Erythroblast (primary cell): Measurements from ENCODE around the gene CP.

Source experiments
- DNase-seq, 2 experiments: peaks; one replicate each; lab custom pipeline; 2025; lab: John Stamatoyannopoulos, UW
- GATA1 ChIP-seq: IDR thresholded peaks from 2 replicates; pipeline ENCODE4 v1.6.1; 2011; ENCODE audit warnings: low read depth, mild to moderate bottlenecking, control low read depth, low read length, moderate library complexity
- POLR2A ChIP-seq: IDR thresholded peaks from 2 replicates; pipeline ENCODE4 v1.6.1; 2011; ENCODE audit warnings: mild to moderate bottlenecking, low read length

The CP gene

GRCh38 chr3:149186721-149187120 lies 34.9 kb downstream of the CP start:
- TF ChIP-seq GATA1, result no peak
- TF ChIP-seq POLR2A, result no peak
- no peak for DNase-seq

- peak in 1 of 2 experiments; percentile 8 for DNase-seq
- TF ChIP-seq POLR2A (no peak), GATA1 (no peak)
These were observed 35.4 kb downstream of the CP start for GRCh38 chr3:149186219-149186618.

DNA sequence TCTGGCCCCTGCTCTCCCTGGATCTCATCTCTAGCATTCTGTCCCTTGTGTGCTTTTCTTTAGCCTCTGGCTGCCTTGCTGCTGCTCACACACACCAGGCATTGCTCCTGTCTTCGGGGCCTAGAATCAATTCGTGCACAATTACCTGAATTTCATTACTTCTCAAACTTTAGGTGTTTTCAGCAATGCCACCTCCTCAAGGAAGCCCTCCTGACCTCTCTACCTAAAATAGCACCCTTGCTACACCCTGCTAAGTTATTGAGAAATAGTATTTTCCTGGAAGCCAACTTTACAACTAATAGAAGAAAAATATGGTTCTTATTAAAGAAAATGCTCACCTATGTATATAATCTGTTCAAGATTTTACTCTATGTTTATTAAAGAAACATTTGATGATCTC lies 40.4 kb downstream of the CP start:
- TF ChIP-seq POLR2A, result no peak
- TF ChIP-seq GATA1, result no peak
- no peak for DNase-seq

GRCh38 chr3:149180057-149180573 lies 41.5 kb downstream of the CP start:
- DNase-seq, result peak; percentile 3 to 51
- TF ChIP-seq POLR2A (peak; percentile 58), GATA1 (no peak)

DNA sequence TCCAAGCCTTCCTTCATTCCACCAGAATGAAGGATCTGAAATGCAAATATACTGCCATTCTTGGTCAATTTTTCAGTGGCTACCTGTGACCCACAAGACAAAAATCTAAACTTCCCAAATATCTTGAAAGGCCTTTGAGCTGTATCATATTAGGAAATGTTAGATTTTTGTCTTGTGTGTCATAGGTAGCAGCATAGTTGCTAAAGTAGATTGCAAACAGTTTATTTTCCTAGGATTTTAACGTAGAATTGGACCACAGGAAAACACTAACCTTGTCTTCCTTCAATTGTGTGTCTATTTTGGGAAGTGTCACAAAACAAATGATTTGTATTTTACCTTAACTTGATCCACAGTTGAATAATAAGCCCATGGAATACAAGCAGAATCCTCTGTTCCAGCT lies 42.4 kb downstream of the CP start:
- DNase-seq, result no peak
- no peak for TF ChIP-seq POLR2A
- no peak for TF ChIP-seq GATA1

DNA sequence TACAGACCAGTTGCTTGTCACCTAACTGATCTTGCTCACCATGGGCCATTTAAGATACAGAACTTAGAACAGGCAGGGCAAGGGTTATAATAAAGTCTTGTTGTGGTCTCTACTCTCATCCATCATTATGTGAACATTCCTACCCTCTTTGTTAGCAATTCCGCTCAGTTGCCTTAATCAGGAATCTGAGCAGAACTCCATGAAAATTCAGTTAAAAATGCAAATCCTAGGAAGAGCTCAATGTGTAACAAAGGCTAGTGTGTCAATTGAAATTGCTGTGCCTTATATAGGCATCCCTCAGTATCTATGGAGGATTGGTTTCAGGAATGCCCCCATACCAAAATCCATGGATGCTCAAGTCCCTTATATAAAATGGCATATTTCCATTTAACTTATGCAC lies 44.5 kb downstream of the CP start:
- no peak for TF ChIP-seq GATA1
- no peak for DNase-seq

GRCh38 chr3:149174901-149175300 lies 46.7 kb downstream of the CP start:
- TF ChIP-seq GATA1 (no peak), POLR2A (no peak)
- no peak for DNase-seq

GRCh38 chr3:149170672-149171071 lies 51.0 kb downstream of the CP start:
- TF ChIP-seq GATA1 (no peak), POLR2A (no peak)
- no peak for DNase-seq

GRCh38 chr3:149167898-149168297 lies 53.7 kb downstream of the CP start:
- no peak for DNase-seq
- TF ChIP-seq POLR2A, result no peak
- TF ChIP-seq GATA1, result no peak

DNA sequence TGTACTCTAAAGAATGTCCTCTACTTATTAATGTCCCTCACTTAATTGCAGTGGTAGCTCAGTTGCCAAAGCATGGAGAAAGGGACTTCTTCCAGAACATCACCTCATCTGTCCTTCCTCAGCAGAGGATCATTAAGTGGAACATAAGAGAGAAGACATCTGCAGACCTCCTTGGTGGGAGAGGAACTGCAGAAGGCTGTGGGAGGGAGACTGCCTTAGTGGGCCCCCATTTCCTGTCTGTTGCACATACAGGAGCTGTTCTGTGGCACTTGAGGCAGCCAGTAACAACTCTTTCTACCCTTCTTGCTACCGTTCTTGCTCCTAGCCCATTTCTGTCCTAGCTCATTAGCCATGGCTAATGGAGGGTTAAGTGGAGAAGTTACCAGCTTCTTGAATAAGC lies 58.6 kb downstream of the CP start:
- TF ChIP-seq GATA1 (no peak), POLR2A (no peak)
- no peak for DNase-seq

GRCh38 chr3:149162007-149162406 lies 59.6 kb downstream of the CP start:
- no peak for DNase-seq
- TF ChIP-seq POLR2A (no peak), GATA1 (no peak)

DNA sequence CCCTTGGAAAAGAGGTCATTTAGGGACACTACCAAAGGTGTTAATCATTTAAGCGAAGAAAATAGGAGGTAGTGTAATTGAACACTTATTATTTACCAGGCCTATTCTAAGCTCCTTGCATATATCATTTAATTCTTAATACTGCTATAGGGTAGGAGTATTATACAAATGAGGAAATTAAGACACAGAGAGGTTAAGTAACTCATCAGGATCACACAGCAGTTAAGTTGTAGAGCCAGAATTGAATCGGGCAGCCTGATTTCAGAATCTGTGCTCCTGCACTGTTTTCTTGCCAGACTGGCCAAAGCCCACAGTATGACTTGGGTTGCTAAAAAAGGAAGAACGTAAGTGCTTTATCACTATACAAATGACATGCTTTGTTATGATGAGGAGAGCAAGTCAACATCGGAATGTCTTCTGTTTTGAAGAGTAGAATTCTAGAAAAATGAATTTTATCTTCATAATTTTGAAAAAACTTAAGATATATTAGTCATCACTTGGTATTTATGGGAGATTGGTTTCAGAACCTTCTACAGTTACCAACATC lies 60.8 kb downstream of the CP start:
- TF ChIP-seq GATA1, result no peak
- no peak for TF ChIP-seq POLR2A
- DNase-seq, result no peak

DNA sequence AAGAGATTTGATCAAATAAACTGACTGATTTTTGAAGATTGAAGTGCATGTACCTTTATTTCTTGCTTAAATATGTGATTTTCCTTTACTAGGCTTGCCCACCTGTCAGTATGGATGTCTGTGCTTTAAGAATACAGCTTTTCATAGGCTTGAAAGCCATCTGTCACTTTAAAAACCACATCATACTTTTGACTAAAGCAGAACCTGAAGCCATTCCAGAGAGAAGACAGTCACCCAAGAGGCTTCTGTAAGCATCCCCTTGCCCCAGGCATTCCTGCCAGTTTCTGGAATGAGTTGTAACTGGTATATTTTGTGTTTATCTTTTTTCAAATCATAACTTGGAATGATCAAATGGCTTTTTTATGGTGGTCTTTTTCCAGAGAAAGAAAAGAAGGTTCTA lies 68.2 kb downstream of the CP start:
- no peak for TF ChIP-seq POLR2A
- TF ChIP-seq GATA1, result no peak
- no peak for DNase-seq

DNA sequence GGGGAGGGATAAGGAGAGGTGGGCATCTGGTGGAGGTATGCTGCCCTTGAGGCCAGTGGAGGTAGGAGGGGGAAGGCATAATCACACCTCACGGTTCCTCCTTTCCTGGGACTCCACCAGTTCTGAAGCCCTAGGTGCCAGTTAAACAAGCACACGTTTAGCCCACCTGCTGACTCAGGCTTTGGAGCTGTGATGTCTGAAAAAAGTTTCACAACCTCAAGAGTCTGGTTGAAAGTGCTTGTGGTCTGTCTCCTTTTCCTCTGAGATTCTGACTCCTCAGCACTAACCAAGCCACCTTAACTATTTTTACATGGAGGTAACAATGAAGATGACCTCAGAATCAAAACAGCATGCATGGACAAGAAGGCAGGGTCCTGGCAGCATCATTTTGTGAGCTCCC lies 69.2 kb downstream of the CP start:
- no peak for DNase-seq
- TF ChIP-seq POLR2A (no peak), GATA1 (no peak)

DNA sequence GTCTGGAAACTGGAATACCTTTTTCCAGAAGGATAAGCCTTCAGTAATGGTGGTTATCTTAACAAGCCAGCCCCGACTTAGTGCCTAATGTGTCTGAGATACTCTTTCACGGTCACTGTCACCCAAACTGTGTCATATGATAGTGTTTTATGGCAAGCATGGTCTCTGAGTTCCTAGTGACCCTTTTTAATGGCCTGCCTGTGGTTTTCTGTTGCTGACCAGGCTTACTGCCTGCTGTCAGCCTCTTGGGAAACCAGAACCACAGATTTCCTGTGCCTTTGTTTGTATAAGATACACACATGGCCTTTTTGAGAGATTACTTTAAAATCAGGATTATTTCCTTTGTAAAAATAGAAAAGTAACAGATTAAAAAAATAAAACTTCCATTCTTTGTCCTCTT lies 69.8 kb downstream of the CP start:
- peak; percentile 37 to 68 for DNase-seq
- no peak for TF ChIP-seq POLR2A
- TF ChIP-seq GATA1, result no peak
